Panc1 (cell line): ENCODE data around the gene FAS. TPM values are rescaled to one million over a fixed set of nuclear protein-coding genes. Genes with fewer than 3 reads are reported as not detected.

ENCODE experiments used
- ATAC-seq: fragments of 200-7000 bp; cut with Tn5 transposase; 2 replicates; pipeline ENCODE4 v1.9.1; 2020; ENCODE audit warnings: mild to moderate bottlenecking, moderate library complexity
- BruUV-seq: library from RNA; stranded (reverse); fragments of 400-500 nt; replicated peaks from 2 replicates; lab custom pipeline; 2021; lab: Mats Ljungman, UMichigan
- CTCF ChIA-PET: fragments of 300-600 bp; sonication (Branson Sonifier 250); formaldehyde crosslinking; loops from one replicate; lab custom pipeline; 2022; ENCODE audit warnings: antibody characterized with exemption; lab: Charles Lee
- POLR2A ChIA-PET: fragments of 300-600 bp; sonication (Branson Sonifier 250); formaldehyde crosslinking; loops from one replicate; lab custom pipeline; 2022; ENCODE audit warnings: antibody characterized with exemption; lab: Charles Lee
- DNase-seq: peaks from one replicate; pipeline ENCODE4 v3.0.0-alpha.2; 2010; ENCODE audit warnings: low read depth, low spot score
- H3K27ac ChIP-seq: 2 replicates; pipeline ENCODE4 v1.5.1; 2011; ENCODE audit warnings: mild to moderate bottlenecking, low read length, inconsistent platforms
- H3K27me3 ChIP-seq: fragments of 200-500 bp; sonication (Bioruptor generic); 2 replicates; pipeline ENCODE4 v1.6.0; 2014; ENCODE audit warnings: low read length, inconsistent platforms; ENCODE audit not compliant: control insufficient read depth, insufficient read depth
- H3K36me3 ChIP-seq: fragments of 200-500 bp; sonication (Bioruptor generic); 2 replicates; pipeline ENCODE4 v1.5.1; 2014; ENCODE audit warnings: inconsistent platforms, mild to moderate bottlenecking, low read length, moderate library complexity; ENCODE audit not compliant: control insufficient read depth, insufficient read depth
- H3K4me1 ChIP-seq: 2 replicates; pipeline ENCODE4 v1.5.1; 2011; ENCODE audit warnings: inconsistent platforms, mild to moderate bottlenecking, low read length, moderate library complexity; ENCODE audit not compliant: control insufficient read depth, insufficient read depth
- H3K4me3 ChIP-seq, 2 experiments: 2 replicates each; pipeline ENCODE4 v1.5.1; 2011 to 2012; ENCODE audit warnings: low read depth in 2 of 2, low read length in 2 of 2, mild to moderate bottlenecking in 2 of 2, inconsistent platforms in 1 of 2, moderate library complexity in 1 of 2
- H3K9me3 ChIP-seq: fragments of 200-500 bp; sonication (Bioruptor generic); 2 replicates; pipeline ENCODE4 v1.5.1; 2014; ENCODE audit warnings: low read depth, mild to moderate bottlenecking, inconsistent platforms, low read length, moderate library complexity; ENCODE audit not compliant: control insufficient read depth, insufficient read depth
- CTCF ChIP-seq: fragments of 450-650 bp; IDR thresholded peaks from 2 replicates; pipeline ENCODE4 v1.5.1; 2017; ENCODE audit warnings: mild to moderate bottlenecking
- POLR2AphosphoS5 ChIP-seq: IDR thresholded peaks from 2 replicates; pipeline ENCODE4 v1.6.1; 2012; ENCODE audit warnings: mild to moderate bottlenecking, low read depth, low read length, moderate library complexity
- REST ChIP-seq, 2 experiments: IDR thresholded peaks; 2 replicates each; pipeline ENCODE4 v1.6.1; 2011 to 2012; ENCODE audit warnings: low read depth in 2 of 2, control low read depth in 1 of 2, low read length in 1 of 2, mild to moderate bottlenecking in 1 of 2, moderate library complexity in 1 of 2; ENCODE audit not compliant: insufficient read depth in 1 of 2
- SIN3A ChIP-seq: IDR thresholded peaks from 2 replicates; pipeline ENCODE4 v1.6.1; 2012; ENCODE audit warnings: low read depth, mild to moderate bottlenecking, low read length, moderate library complexity, borderline replicate concordance; ENCODE audit not compliant: insufficient read depth
- TCF7L2 ChIP-seq: IDR thresholded peaks from 2 replicates; pipeline ENCODE4 v1.6.1; 2011; ENCODE audit warnings: mild to moderate bottlenecking, low read depth, low read length, inconsistent platforms
- in situ Hi-C: cut with HindIII; loops from 2 replicates; pipeline ENCODE4 v1.10.0; 2016; ENCODE audit warnings: low sequenced_read_pairs, low pct_unique_long_range_greater_than_20kb
- intact Hi-C: fragments of 100-400 bp; cut with micrococcal nuclease; formaldehyde crosslinking; loops from one replicate; pipeline ENCODE4 v1.10.0; 2022; ENCODE audit not compliant: unreplicated experiment
- total RNA-seq: library from RNA; stranded (reverse); gene quantifications from one replicate; pipeline ENCODE4 v1.2.1, GENCODE V29; 2021; ENCODE audit not compliant: unreplicated experiment

FAS gene
- total RNA-seq, 1 experiment from 2014 or later = 8.1 TPM

GRCh38 chr10:88963318-88963717 lies 27.3 kb upstream of the FAS start:
- intact Hi-C loops = no loop called here
- no peak for ATAC-seq
- Histone ChIP-seq H3K9me3 (no peaks in the 10 kb centered on the region), H3K27ac (no peak overlapping the region), H3K36me3 (no peaks in the 10 kb centered on the region), H3K4me1 (no peaks in the 10 kb centered on the region), H3K4me3 (no peak overlapping the region), H3K27me3 (no peaks in the 10 kb centered on the region; the same call in 1 of the 2 replicates)
- no TSS peak for BruUV-seq
- CTCF ChIA-PET = no interaction called here
- POLR2A ChIA-PET = no interaction called here
- in situ Hi-C loops = no loop called here
- no peak for TF ChIP-seq POLR2AphosphoS5
- peak; percentile 14; the same call in 1 of the 2 replicates for TF ChIP-seq CTCF
- no peak for DNase-seq

- H3K27ac ChIP-seq = no peak overlapping the region
- in situ Hi-C loops = no loop called here
- intact Hi-C loops = no loop called here
Measured at GRCh38 chr10:88964360-88964759, 26.2 kb upstream of the FAS start.

More at GRCh38 chr10:88964360-88964759, 26.2 kb upstream of the FAS start:
- ChIA-PET CTCF (no interaction called here), POLR2A (no interaction called here)
- no peak overlapping the region for H3K4me3 ChIP-seq
- H3K27me3 ChIP-seq = no peaks in the 10 kb centered on the region; the same call in 1 of the 2 replicates
- H3K36me3 ChIP-seq = no peaks in the 10 kb centered on the region
- H3K4me1 ChIP-seq = no peaks in the 10 kb centered on the region
- H3K9me3 ChIP-seq = no peaks in the 10 kb centered on the region
- no peak for TF ChIP-seq CTCF
- no peak for TF ChIP-seq POLR2AphosphoS5
- no peak for TF ChIP-seq SIN3A
- no peak for TF ChIP-seq TCF7L2
- no peak for TF ChIP-seq REST (IDR thresholded peaks at IDR 0.05; ENCODE audit: insufficient read depth in 1 of 2, low read depth in 2 of 2, low read length in 1 of 2)
- DNase-seq (no peak), ATAC-seq (no peak)
- no TSS peak for BruUV-seq
